GM21786 (cell line): ENCODE data around the gene CCDC88A.
A peak's percentile ranks its signal among the peaks of the same experiment; 100 is the strongest.
"Not testable (repeated sequence)": the region's sequence is repeated elsewhere in the genome, so short reads cannot be mapped to it uniquely, and the experiment has no call there.

Source experiments
- ATAC-seq: cut with Tn5 transposase; IDR thresholded peaks from one replicate; pipeline ENCODE4 v1.9.1; 2021; ENCODE audit not compliant: unreplicated experiment

Gene CCDC88A

GRCh38 chr2:55419679-55420438 is at the start of gene CCDC88A:
CCDC88A (minus strand) TSS chr2:55419856; CDS start chr2:55419079, 777 bp downstream.
- peak; percentile 80 for ATAC-seq

- ATAC-seq = no peak
These were observed 42.0 kb upstream of the CCDC88A start for GRCh38 chr2:55461679-55462078.

- no peak for ATAC-seq
These were observed 40.9 kb upstream of the CCDC88A start for GRCh38 chr2:55460562-55460961.

- no peak for ATAC-seq
These were observed 40.1 kb upstream of the CCDC88A start for GRCh38 chr2:55459714-55460274.

- ATAC-seq = no peak
These were observed 39.6 kb upstream of the CCDC88A start for GRCh38 chr2:55459279-55459678.

- no peak for ATAC-seq
These were observed 34.5 kb upstream of the CCDC88A start for GRCh38 chr2:55454121-55454520.

GRCh38 chr2:55452879-55453278 is 33.2 kb upstream of the CCDC88A start:
- ATAC-seq = no peak

GRCh38 chr2:55451699-55452098 is 32.0 kb upstream of the CCDC88A start:
- no peak for ATAC-seq

GRCh38 chr2:55450014-55450413 is 30.4 kb upstream of the CCDC88A start:
- ATAC-seq = not testable (repeated sequence)

- not testable (repeated sequence) for ATAC-seq
These were observed 22.5 kb upstream of the CCDC88A start for GRCh38 chr2:55442045-55442760.

- no peak for ATAC-seq
These were observed 21.7 kb upstream of the CCDC88A start for GRCh38 chr2:55441280-55441892.

GRCh38 chr2:55439101-55439397 is 19.4 kb upstream of the CCDC88A start:
- ATAC-seq = no peak

GRCh38 chr2:55438391-55439100 is 18.9 kb upstream of the CCDC88A start:
- ATAC-seq = no peak

GRCh38 chr2:55437515-55438390 is 18.1 kb upstream of the CCDC88A start:
- no peak for ATAC-seq

- peak; percentile 55 for ATAC-seq
These were observed 12.4 kb upstream of the CCDC88A start for GRCh38 chr2:55431982-55432627.

- ATAC-seq = no peak
These were observed 10.7 kb upstream of the CCDC88A start for GRCh38 chr2:55430211-55430975.

GRCh38 chr2:55428258-55428657 is 8.6 kb upstream of the CCDC88A start:
- ATAC-seq = no peak

- no peak for ATAC-seq
These were observed 5.8 kb upstream of the CCDC88A start for GRCh38 chr2:55425431-55425831.
